IMR-90 (cell line): ENCODE results near the gene RNF6.

Source experiments
- BHLHE40 ChIP-seq: fragments of 150-350 bp; IDR thresholded peaks from 2 replicates; pipeline ENCODE4 v1.6.1; 2016; ENCODE audit warnings: mild to moderate bottlenecking, low read depth, low read length
- CEBPB ChIP-seq: IDR thresholded peaks from 2 replicates; pipeline ENCODE4 v1.6.1; 2012; ENCODE audit warnings: low read depth, low read length, improper control_type of control experiment
- CTCF ChIP-seq: conservative IDR thresholded peaks from 2 replicates; pipeline ENCODE4 v1.5.1; 2012; ENCODE audit warnings: mild to moderate bottlenecking, low read depth, low read length, improper control_type of control experiment
- FOS ChIP-seq: fragments of 150-350 bp; IDR thresholded peaks from 2 replicates; pipeline ENCODE4 v1.6.1; 2016; ENCODE audit warnings: low read depth, low read length
- POLR2A ChIP-seq: IDR thresholded peaks from 2 replicates; pipeline ENCODE4 v1.6.1; 2012; ENCODE audit warnings: mild to moderate bottlenecking, low read depth, low read length
- RAD21 ChIP-seq: IDR thresholded peaks from 2 replicates; pipeline ENCODE4 v1.6.1; 2012; ENCODE audit warnings: low read length, improper control_type of control experiment
- RCOR1 ChIP-seq: IDR thresholded peaks from 2 replicates; pipeline ENCODE4 v1.6.1; 2012; ENCODE audit warnings: mild to moderate bottlenecking, low read length, improper control_type of control experiment; ENCODE audit not compliant: insufficient replicate concordance
- RFX5 ChIP-seq: IDR thresholded peaks from 2 replicates; pipeline ENCODE4 v1.8.0; 2012; ENCODE audit warnings: low read depth, mild to moderate bottlenecking, low read length, moderate library complexity
- SMC3 ChIP-seq: fragments of 150-350 bp; IDR thresholded peaks from 2 replicates; pipeline ENCODE4 v1.6.1; 2016; ENCODE audit warnings: low read depth, mild to moderate bottlenecking, antibody characterized with exemption, low read length, moderate library complexity
- TF ChIP-seq, protein P1 (sequence below): fragments of 150-350 bp; IDR thresholded peaks from 2 replicates; pipeline ENCODE4 v1.6.1; 2017; ENCODE audit warnings: mild to moderate bottlenecking, antibody characterized with exemption, low read length, low read depth

DNA sequence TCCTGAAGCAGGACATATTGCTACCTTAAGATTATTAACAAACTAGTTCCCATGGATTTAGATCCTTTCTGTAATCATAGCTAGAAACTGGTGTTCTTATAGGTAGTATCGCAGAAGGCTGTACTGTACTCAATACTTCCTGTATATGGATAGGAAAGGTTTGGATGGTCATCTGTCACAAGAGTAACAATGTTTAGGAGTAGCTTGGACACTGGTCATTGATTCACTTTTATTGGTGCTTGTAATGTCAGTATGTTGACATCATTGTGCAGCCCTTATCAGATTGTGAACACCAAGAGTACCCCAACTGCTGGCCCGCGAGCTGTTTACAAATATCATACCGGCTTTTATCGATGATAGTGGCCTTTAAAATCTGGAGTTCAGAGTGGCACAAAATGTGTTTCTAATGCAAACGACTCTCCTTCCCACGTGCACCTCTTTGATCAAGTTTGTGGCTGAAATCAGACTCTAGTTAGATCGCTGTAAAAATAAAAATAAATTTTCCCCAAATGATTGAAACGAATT lies 31.2 kb upstream of the RNF6 start:
- TF ChIP-seq CTCF, result no peak
- no peak for TF ChIP-seq POLR2A
- TF ChIP-seq RAD21, result no peak
- TF ChIP-seq, protein P1, sequence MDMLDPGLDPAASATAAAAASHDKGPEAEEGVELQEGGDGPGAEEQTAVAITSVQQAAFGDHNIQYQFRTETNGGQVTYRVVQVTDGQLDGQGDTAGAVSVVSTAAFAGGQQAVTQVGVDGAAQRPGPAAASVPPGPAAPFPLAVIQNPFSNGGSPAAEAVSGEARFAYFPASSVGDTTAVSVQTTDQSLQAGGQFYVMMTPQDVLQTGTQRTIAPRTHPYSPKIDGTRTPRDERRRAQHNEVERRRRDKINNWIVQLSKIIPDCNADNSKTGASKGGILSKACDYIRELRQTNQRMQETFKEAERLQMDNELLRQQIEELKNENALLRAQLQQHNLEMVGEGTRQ, result no peak
- no peak for TF ChIP-seq BHLHE40
- TF ChIP-seq SMC3, result no peak
- TF ChIP-seq RCOR1, result no peak
- TF ChIP-seq FOS, result no peak
- no peak for TF ChIP-seq CEBPB
- TF ChIP-seq RFX5, result no peak
